Esophagus (tissue), 2 donors: Measurements from ENCODE around the gene IL13. TPM values are rescaled to one million over a fixed set of nuclear protein-coding genes. Genes with fewer than 3 reads are reported as not detected.
"Not testable (repeated sequence)": the region's sequence is repeated elsewhere in the genome, so short reads cannot be mapped to it uniquely, and the experiment has no call there.

Experiments used
- H3K27ac ChIP-seq, 2 donors: one replicate each; pipeline ENCODE4 v1.5.1; 2013; ENCODE audit warnings: low read depth in 2 of 2, mild to moderate bottlenecking in 2 of 2, inconsistent platforms in 1 of 2, low read length in 1 of 2, moderate library complexity in 1 of 2
- H3K27me3 ChIP-seq, 2 donors: one replicate each; pipeline ENCODE4 v1.6.1; 2013; ENCODE audit warnings: low read length in 2 of 2, control low read depth in 1 of 2, mild to moderate bottlenecking in 1 of 2; ENCODE audit not compliant: insufficient read depth in 2 of 2, control insufficient read depth in 1 of 2
- H3K36me3 ChIP-seq, 2 donors: one replicate each; pipeline ENCODE4 v1.6.1; 2013; ENCODE audit warnings: low read length in 1 of 2; ENCODE audit not compliant: control insufficient read depth in 2 of 2, insufficient read depth in 2 of 2
- H3K4me1 ChIP-seq, 2 donors: one replicate each; pipeline ENCODE4 v1.6.1; 2013; ENCODE audit warnings: low read length in 1 of 2; ENCODE audit not compliant: control insufficient read depth in 2 of 2, insufficient read depth in 2 of 2
- H3K4me3 ChIP-seq, 2 donors: one replicate each; pipeline ENCODE4 v1.5.1; 2013; ENCODE audit warnings: low read length in 2 of 2, mild to moderate bottlenecking in 2 of 2, low read depth in 1 of 2, moderate library complexity in 1 of 2
- H3K9me3 ChIP-seq, 2 donors: one replicate each; pipeline ENCODE4 v1.6.1; 2013; ENCODE audit warnings: mild to moderate bottlenecking in 2 of 2, low read depth in 1 of 2, low read length in 1 of 2, moderate library complexity in 1 of 2; ENCODE audit not compliant: control insufficient read depth in 2 of 2, insufficient read depth in 1 of 2
- WGBS, 2 donors: extraction: QIAGEN DNeasy Blood & Tissue Kit; methylation state at CpG; one replicate each; pipeline ENCODE4 v1.1.7; 2013; 5-methylcytosine and 5-hydroxymethylcytosine counted together
- polyA plus RNA-seq, 2 donors: library from polyadenylated mRNA; stranded (reverse); fragments of 200-250 nt; gene quantifications; one replicate each; pipeline ENCODE4 v1.2.3, GENCODE V29; 2013
- donor health status: healthy with polysubstance abuse.
- donor health status: Bipolar disorder and iron deficiency.

The IL13 gene
- polyA plus RNA-seq = not detected

DNA sequence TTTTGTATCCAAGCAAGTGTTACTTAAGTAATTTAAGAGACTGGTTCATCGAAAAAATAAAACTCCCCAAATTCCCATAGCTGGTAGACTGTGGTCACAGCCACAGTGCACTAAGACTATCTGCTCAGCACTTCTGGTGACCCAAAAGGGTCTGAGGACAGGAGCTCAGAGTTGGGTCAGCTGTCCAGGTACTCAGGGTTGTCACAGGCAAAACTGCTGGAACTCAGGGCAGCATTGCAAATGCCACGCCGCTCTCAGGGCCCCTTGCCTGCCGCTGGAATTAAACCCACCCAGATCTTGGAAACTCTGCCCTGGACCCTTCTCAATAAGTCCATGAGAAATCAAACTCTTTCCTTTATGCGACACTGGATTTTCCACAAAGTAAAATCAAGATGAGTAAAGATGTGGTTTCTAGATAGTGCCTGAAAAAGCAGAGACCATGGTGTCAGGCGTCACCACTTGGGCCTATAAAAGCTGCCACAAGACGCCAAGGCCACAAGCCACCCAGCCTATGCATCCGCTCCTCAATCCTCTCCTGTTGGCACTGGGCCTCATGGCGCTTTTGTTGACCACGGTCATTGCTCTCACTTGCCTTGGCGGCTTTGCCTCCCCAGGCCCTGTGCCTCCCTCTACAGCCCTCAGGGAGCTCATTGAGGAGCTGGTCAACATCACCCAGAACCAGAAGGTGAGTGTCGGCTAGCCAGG is at the start of gene IL13:
IL13 (plus strand) TSS at position 498 of the 705 bp plus-strand sequence; CDS start at position 512, 14 bp downstream.
- Histone ChIP-seq H3K9me3 (no peaks in the 10 kb centered on the region), H3K36me3 (no peaks in the 10 kb centered on the region), H3K27ac (no peak within 1 kb of the TSS), H3K4me3 (no peak within 1 kb of the TSS), H3K27me3 (peaks cover 0 to 4% of the 10 kb centered on the region in 2 donors), H3K4me1 (peaks cover 5 to 8% of the 10 kb centered on the region in 2 donors)
- 93 to 95% methylated on average over 12 of the region's 12 CpGs for WGBS, 2 donors

DNA sequence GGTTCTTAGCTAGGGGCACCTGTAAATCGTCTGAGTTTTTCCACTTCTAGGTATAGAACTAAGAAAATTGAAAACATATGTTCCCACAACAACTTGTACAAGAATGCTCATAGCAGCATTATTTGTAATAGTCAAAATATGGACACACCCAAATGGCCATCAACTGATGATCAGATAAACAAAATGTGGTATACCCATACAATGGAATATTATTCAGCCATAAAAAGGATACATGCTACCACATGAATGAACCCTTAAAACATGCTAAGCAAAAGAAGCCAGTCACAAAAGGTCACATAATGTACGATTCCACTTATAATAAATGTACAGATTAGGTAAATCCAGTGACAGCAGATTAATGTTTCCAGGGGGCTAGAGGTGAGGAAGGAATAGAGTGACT is 46.0 kb upstream of the IL13 start:
- H3K27me3 ChIP-seq = no peaks in the 10 kb centered on the region
- no peaks in the 10 kb centered on the region for H3K4me1 ChIP-seq
- no peak overlapping the region for H3K27ac ChIP-seq
- no peaks in the 10 kb centered on the region for H3K9me3 ChIP-seq
- WGBS, 2 donors = 94 to 96% methylated on average over 2 of the region's 2 CpGs
- peaks cover 0 to 4% of the 10 kb centered on the region in 2 donors for H3K36me3 ChIP-seq
- H3K4me3 ChIP-seq = no peak overlapping the region

DNA sequence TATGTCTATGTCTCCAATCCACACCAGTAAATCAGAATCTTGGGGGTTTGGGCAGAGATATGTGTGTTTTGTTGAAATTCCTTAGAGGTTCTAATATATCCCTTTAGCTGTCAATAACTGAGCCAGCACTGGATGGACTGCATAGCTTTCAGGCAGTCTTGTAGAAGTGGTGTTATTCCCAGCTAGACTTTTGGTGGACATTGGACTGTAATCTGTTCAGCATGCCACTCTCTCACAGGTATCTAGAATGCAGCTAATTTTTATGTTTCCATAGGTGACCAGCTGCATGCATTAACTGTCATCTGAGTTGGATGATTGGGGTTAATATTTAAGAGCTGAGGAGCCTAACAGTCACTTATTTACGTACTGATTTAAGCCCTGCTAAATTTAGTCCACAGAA is 45.1 kb upstream of the IL13 start:
- WGBS, 2 donors = 63 to 91% methylated on average over 1 of the region's 1 CpG
- no peak overlapping the region for H3K27ac ChIP-seq
- no peaks in the 10 kb centered on the region for H3K27me3 ChIP-seq
- peaks cover 0 to 4% of the 10 kb centered on the region in 2 donors for H3K36me3 ChIP-seq
- no peaks in the 10 kb centered on the region for H3K4me1 ChIP-seq
- no peak overlapping the region for H3K4me3 ChIP-seq
- H3K9me3 ChIP-seq = no peaks in the 10 kb centered on the region

DNA sequence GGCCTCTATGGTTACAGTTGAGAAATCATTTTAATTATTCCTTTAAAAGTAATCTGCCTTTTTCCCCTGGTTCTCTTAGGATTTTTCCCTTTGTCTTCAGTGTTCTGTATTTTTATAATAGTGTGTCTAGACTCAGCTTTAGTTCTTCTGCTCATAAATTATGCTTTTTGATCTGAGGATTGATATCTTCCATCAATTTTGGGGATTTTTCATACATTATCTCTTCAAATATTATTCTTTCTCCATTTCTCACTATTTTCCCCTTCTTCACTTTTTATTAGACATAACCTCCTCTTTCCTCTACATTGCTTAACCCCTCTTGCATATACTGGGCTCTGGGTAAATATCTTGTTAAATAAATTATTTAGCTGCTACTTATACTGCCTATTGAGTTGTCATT is 36.3 kb upstream of the IL13 start:
- H3K27ac ChIP-seq = no peak overlapping the region
- no peaks in the 10 kb centered on the region for H3K36me3 ChIP-seq
- no peaks in the 10 kb centered on the region for H3K9me3 ChIP-seq
- H3K4me3 ChIP-seq = no peak overlapping the region
- no peaks in the 10 kb centered on the region for H3K27me3 ChIP-seq
- H3K4me1 ChIP-seq = no peaks in the 10 kb centered on the region

DNA sequence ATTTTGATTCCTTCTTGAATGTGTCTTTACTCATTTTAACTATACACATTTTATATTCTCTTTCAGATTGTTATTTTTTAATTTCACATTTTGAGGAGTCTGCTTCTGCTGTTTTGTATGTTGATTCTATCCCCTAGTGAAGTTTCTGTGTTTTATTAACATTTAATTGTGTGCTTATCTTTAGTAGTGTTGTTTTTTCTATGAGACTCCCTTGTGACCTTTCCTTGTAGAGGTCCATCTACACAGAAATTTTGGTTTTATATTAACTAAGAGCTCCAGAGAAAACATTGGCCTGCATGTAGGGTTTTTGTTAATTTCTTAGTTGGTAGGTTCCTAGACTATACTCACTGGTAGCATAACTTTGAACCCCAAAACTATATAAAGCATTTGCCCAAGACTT is 35.4 kb upstream of the IL13 start:
- Histone ChIP-seq H3K27me3 (no peaks in the 10 kb centered on the region), H3K36me3 (no peaks in the 10 kb centered on the region)

DNA sequence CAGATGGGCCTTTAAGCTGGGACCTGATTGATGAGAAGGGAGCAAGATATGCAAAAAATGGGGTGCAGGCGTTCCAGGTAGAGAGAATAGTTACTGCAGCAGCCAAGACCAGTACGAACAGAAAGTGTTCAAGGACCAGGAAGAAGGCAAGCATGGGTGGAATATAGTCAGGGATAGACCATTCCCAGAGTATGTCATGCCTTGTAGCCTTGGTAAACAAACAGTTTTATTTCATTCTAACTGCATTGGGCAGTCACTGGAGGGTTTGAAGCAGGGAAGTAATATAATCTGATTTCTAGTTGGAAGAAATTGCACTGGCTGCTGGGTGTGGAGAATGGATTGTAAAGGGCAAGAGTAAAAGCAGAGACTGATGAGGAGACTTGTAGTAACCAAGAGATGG is 30.5 kb upstream of the IL13 start:
- Histone ChIP-seq H3K4me3 (no peak overlapping the region), H3K9me3 (no peaks in the 10 kb centered on the region), H3K27me3 (no peaks in the 10 kb centered on the region), H3K36me3 (peaks cover 0 to 3% of the 10 kb centered on the region in 2 donors), H3K27ac (no peak overlapping the region), H3K4me1 (no peaks in the 10 kb centered on the region)
- 92 to 93% methylated on average over 2 of the region's 2 CpGs for WGBS, 2 donors

More for the DNA sequence above, 35.4 kb upstream of the IL13 start:
- Histone ChIP-seq H3K4me3 (no peak overlapping the region), H3K9me3 (no peaks in the 10 kb centered on the region), H3K27ac (no peak overlapping the region), H3K4me1 (no peaks in the 10 kb centered on the region)

DNA sequence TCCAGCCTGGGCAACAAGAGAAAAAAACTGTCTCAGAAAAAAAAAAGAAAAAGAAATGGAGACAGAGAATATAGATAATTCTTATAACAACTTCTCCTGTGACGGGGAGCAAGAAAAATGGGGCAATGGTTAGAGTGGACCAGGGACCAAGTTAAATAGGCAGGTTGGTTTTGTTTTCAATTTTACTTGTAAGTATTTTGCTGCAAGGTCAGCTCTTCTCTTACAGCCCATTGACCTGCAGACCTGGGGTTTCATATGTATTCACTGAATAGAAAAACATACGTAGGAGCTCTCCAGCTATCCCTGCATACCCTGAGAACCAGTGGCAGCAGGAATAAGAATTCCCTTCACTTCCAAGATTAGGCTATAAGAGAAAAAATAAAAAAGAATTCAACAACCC is 29.2 kb upstream of the IL13 start:
- H3K4me1 ChIP-seq = no peaks in the 10 kb centered on the region
- no peak overlapping the region for H3K4me3 ChIP-seq
- H3K36me3 ChIP-seq = peaks cover 0 to 3% of the 10 kb centered on the region in 2 donors
- 91 to 98% methylated on average over 2 of the region's 2 CpGs for WGBS, 2 donors
- H3K27ac ChIP-seq = no peak overlapping the region
- no peaks in the 10 kb centered on the region for H3K9me3 ChIP-seq
- no peaks in the 10 kb centered on the region for H3K27me3 ChIP-seq

DNA sequence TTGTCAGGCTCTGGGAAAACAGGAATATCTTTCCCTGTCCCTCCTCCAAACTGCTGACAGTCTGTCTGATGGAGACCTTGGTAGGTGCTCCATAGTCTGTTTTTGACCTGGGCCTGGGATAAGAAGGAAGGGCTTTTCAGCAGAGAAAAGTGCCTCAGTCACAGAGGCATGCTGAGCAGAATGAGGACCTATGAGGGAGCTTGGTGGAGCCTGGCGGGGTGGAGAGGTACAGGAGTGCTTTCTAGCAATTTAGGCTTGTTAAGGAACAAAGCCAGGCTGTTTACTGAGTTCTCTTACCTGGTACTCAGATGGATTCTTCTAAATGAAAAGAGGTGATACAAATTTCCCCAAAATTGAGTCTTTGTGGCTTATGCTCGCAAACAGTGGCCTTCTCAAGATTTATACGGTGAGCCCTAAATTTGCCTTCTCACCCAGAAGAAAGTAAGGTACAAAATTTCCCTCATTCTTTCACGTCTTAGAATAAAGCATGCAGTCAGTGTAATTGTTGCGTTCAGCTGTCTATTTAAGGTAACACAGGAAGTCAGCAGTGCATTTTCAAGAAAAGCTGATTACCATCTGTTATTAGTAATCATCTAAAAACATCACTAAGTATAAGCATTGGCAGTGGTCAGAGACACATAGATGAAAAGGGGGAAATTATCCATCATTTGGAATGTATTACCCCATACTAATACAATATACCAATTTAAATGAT is 28.6 kb upstream of the IL13 start:
- no peak overlapping the region for H3K27ac ChIP-seq
- no peaks in the 10 kb centered on the region for H3K4me1 ChIP-seq
- peaks cover 0 to 3% of the 10 kb centered on the region in 2 donors for H3K36me3 ChIP-seq
- 86% methylated on average over 5 of the region's 5 CpGs for WGBS, 2 donors
- H3K27me3 ChIP-seq = no peaks in the 10 kb centered on the region
- H3K4me3 ChIP-seq = no peak overlapping the region
- H3K9me3 ChIP-seq = no peaks in the 10 kb centered on the region

DNA sequence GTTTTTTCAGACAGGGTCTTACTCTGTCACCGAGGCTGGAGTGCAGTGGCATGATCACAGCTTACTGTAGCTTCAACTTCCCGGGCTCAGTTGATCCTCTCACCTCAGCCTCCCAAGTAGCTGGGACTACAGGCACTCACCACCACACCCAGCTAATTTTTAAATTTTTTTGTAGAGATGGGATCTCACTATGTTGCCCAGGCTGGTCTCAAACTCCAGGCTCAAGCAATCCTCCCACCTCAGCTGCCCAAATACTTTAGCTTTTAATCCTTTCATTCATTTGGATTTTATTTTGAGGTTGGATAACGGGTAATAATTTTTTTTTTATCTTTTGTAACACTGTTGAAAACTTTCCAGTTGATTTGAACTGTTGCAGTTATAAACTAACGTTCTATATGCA is 24.4 kb upstream of the IL13 start:
- H3K4me1 ChIP-seq, H3K27me3 ChIP-seq, H3K4me3 ChIP-seq, H3K9me3 ChIP-seq, H3K27ac ChIP-seq, H3K36me3 ChIP-seq: not testable (repeated sequence)
- 94% methylated on average over 4 of the region's 4 CpGs for WGBS, 2 donors

DNA sequence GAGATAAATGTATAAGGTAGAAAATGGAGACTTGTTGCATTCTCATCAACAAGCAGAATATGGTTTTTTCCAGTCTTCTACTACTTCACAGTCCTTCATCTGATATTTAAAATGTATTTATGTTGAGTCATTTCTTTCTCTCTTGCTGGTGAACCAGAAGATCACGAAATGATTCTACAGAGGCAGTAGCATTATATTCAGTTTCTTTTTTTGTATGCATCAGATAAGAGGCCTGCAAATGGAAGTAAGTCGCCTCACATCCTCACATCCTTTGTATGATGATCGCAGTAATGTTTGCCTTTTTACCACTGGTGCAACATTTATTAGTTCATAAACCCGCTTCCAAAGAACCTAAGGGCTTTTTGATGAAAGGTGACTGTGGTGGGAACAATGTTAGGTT is 22.1 kb upstream of the IL13 start:
- no peak overlapping the region for H3K4me3 ChIP-seq
- no peaks in the 10 kb centered on the region for H3K27me3 ChIP-seq
- no peak overlapping the region for H3K27ac ChIP-seq
- WGBS, 2 donors = 77 to 84% methylated on average over 4 of the region's 4 CpGs
- H3K36me3 ChIP-seq = peaks cover 7 to 8% of the 10 kb centered on the region in 2 donors
- no peaks in the 10 kb centered on the region for H3K9me3 ChIP-seq
- H3K4me1 ChIP-seq = no peaks in the 10 kb centered on the region
